GM12873 (cell line): Measurements from ENCODE around the gene SORCS2.

Experiments
- CTCF ChIP-seq: IDR thresholded peaks from 2 replicates; pipeline ENCODE4 v1.5.1; 2012; ENCODE audit warnings: low read depth, mild to moderate bottlenecking, moderate library complexity, low read length, control low read depth; ENCODE audit not compliant: insufficient read depth; ENCODE audit errors: missing control alignments

The SORCS2 gene

GRCh38 chr4:7336732-7337131 is 144.4 kb downstream of the SORCS2 start:
- TF ChIP-seq CTCF: no peak

- no peak for TF ChIP-seq CTCF
These were observed 145.1 kb downstream of the SORCS2 start for GRCh38 chr4:7337196-7338058.

GRCh38 chr4:7338059-7338452 is 145.7 kb downstream of the SORCS2 start:
- no peak for TF ChIP-seq CTCF

- no peak for TF ChIP-seq CTCF
These were observed 146.7 kb downstream of the SORCS2 start for GRCh38 chr4:7338876-7339623.

GRCh38 chr4:7339751-7340552 is 147.6 kb downstream of the SORCS2 start:
- no peak for TF ChIP-seq CTCF

- TF ChIP-seq CTCF: no peak
These were observed 148.5 kb downstream of the SORCS2 start for GRCh38 chr4:7340553-7341433.
